NCI-H1417 (cell line): ENCODE data around the gene POU2F3.

Source experiments
- DNase-seq, 3 experiments: peaks; one replicate each; lab custom pipeline; 2025; lab: John Stamatoyannopoulos, UW

Gene POU2F3

DNA sequence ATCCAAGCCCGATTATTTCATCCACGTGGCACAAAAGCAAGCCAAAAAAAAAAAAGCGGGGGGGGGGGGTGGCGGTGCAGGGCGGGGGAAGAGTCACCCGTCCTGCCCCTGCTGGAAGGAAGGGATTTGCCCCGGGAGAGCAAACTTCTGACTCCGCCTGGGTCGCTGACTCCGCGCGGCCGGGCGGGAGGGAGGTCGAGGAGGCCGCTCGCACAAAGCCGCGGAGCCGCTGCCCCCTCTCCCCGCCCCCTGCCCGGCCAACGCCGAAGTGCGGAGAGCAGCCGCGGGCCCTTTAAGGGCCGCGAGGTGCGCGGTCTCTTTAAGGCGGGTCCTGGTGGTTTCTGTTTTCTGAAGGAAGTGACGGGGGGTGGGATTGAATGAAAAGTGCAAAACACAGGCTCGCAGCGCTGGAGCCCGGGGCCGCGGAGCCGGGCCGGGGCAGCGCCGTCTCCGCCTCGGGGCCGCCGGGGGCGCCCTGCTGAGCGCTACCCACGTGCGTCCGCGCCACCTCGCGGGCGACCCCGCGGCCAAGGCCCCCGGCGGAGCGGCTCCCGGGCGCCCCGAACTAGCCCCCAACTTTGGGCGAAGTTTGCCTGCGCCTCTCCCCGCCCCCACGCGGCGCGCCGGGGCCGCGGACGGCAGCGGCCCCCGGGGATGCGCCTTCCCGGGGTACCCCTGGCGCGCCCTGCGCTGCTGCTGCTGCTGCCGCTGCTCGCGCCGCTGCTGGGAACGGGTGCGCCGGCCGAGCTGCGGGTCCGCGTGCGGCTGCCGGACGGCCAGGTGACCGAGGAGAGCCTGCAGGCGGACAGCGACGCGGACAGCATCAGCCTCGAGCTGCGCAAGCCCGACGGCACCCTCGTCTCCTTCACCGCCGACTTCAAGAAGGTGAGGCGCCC lies 29.1 kb upstream of the POU2F3 start, which contains the start of gene OAF:
TSS of gene OAF (plus strand) at position 407 of the 896 bp plus-strand sequence. CDS start at position 655, 248 bp downstream.
- peak; percentile 55 to 76 (median 74) for DNase-seq

DNA sequence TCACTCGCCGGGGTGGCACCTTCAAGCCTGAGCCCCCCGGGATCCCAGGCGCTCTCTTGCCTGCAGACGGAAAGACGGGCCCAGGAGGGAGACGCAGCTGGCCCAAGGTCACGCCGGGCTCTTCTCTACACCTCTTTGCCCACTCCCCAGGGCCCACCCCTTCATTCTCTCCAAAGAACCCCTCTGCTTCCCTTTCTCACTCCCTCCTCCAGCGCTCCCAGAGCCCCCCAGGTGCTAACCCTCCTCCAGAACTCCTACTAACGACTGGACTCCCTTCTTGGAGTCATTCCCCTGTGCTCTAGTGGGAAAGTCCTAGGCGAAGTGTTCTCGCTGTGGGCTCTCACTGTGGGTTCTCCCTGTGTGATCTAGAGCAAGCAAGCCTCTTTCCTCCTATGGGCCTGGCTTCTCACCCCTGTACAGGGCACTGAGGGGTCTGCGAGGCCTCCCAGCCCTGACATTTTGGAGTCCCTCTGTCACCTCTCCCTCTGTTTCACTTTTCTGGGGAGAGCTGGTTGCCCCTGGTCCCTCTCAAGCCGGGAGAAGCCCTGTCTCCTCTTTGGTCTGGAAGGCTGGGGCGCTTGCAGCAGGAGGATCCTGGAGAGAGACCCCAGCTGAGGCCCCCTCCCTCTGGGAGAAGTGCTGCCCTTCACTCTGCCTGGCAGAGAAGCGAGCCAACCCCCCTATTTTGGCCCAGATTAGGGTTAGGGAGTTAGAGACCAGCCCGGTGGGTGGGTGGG lies 28.2 kb upstream of the POU2F3 start:
- no peak for DNase-seq

DNA sequence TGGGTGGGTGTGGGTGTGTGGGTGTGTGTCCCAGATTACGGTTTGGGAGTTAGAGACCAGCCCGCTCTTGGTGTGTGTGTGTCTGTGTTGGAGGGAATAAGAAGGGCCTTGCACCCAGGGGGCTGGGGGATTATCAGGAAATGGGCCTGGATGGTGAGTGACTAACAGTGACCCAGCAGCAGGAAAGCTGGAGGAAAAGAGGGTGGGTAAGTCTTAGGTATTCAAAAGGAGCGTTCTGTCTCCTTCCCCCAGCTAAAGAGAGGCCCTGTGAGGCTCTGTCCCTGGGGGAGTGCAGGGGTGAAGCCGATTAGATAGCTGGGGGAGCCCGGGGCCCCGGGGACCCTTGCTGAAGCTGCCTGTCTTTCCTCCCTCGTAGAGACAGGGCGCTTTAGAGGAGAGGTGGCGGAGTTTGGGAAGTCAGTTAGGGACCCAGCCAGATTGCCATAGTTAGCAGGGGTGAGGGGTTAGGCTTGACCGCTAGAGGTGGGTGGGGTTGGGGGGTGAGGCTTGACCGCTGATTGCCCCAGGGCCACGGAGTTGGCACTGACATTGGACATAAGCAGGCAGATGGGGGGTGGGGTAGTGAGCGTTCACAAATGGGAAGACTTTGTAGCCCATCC lies 27.6 kb upstream of the POU2F3 start:
- DNase-seq, result no peak

DNA sequence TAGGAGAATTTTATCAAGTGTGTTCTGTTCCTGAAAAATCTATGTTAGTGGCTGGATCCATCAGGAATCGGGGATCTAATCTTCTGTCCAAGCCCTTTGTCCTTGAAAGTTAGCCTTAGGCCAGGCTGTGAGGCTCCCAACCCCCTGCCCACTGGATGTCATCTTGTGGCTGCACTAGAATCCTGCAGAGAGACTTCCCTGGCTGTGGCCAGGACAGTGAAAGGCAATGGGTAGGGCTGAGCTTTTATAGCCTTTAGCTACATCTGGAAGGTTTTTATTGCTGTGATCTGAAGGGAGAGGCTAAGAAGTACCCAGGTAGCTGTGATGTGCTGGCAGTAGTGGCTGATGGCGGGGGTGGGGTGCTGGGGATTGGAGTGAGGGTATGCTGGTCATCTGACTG lies 27.0 kb upstream of the POU2F3 start:
- DNase-seq, result no peak

- DNase-seq, result no peak
Observed at GRCh38 chr11:120214581-120214980, 25.4 kb upstream of the POU2F3 start.

GRCh38 chr11:120215634-120216033 lies 24.3 kb upstream of the POU2F3 start:
- DNase-seq, result no peak

GRCh38 chr11:120216426-120217102 lies 23.4 kb upstream of the POU2F3 start:
- DNase-seq, result no peak

- DNase-seq, result peak in 1 of 3 experiments; percentile 22
Observed at GRCh38 chr11:120217526-120217925, 22.4 kb upstream of the POU2F3 start.

GRCh38 chr11:120217941-120218694 lies 21.8 kb upstream of the POU2F3 start:
- DNase-seq, result no peak

DNA sequence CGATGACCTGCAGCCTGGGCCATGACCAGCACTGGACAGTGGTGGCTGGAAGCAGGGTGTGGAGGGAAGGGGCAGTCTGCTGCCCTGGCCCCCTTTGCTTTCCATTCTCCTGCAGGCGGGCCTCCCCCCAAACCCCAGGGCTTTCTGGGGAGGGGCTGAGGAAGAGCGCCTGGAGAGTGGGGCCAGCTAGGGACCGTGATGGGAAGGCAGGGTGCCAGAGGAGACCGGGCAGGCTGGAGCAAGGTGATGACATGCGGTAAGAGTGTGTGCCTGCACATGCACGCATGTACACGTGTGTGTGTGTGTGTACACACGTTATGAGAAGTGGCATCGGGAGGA lies 21.3 kb upstream of the POU2F3 start:
- DNase-seq, result no peak

- DNase-seq, result no peak
Observed at GRCh38 chr11:120219232-120219937, 20.6 kb upstream of the POU2F3 start.

DNA sequence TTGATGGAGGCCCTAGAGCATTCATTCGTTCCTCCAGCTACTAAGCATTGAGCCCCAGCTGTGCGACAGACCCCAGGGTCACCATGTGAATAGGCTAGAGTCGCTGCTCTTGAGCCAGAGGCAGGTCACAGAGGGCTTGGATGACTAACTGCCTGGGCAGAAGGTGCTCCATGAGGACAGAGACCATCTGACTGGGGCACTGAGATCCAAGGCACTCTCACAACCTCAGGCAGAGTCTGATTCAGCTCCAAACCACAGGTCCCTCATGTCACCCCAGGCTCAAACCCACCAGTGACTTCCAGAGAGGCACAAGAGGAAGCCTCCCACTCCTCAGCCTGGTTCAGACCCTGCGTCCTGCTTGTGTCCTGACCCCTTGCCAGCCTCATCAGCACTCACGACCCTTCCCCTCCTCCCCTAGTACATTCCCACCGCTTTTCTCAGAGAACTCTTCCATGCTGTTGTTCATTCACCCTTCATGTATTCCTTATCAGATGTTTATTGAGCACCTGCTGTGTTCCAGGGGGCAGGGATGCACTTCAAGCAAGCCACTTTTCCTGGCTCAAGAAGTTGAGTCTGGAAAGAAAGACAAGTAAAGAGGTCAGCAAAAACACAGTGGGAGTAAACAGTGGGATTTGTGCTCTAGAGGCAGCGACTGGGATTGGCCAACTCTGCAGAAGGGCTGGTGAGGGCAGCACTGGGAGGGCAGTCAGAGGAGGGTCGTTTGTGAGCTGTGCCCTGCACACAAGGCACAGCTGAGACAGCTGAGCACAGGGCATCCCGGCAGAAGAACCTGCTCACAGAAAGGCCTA lies 19.8 kb upstream of the POU2F3 start:
- DNase-seq, result no peak

- DNase-seq, result no peak
Observed at GRCh38 chr11:120220747-120221037, 19.2 kb upstream of the POU2F3 start.

GRCh38 chr11:120221115-120221752 lies 18.7 kb upstream of the POU2F3 start:
- DNase-seq, result no peak

- DNase-seq, result no peak
Observed at GRCh38 chr11:120222916-120223315, 17.0 kb upstream of the POU2F3 start.

GRCh38 chr11:120223793-120224192 lies 16.1 kb upstream of the POU2F3 start:
- no peak for DNase-seq

- DNase-seq, result no peak
Observed at GRCh38 chr11:120224361-120224760, 15.6 kb upstream of the POU2F3 start.

- no peak for DNase-seq
Observed at GRCh38 chr11:120224972-120225909, 14.7 kb upstream of the POU2F3 start.
